Measurements from ENCODE around the gene MEAK7.

GRCh38 chr16:84467256-84467655 is 37.2 kb downstream of the MEAK7 start:
- TF ChIP-seq CTCF (IDR thresholded peaks at IDR 0.05) (no peak), EZH2 (IDR thresholded peaks at IDR 0.05) (no peak)

All from neural progenitor cell (in vitro differentiated cells).